Measurements from ENCODE around the gene MTREX. TPM values are rescaled to one million over a fixed set of nuclear protein-coding genes. Genes with fewer than 3 reads are reported as not detected.

The MTREX gene
- polyA plus RNA-seq, 3 donors = 10.2 to 14.4 (median 12.2) TPM

DNA sequence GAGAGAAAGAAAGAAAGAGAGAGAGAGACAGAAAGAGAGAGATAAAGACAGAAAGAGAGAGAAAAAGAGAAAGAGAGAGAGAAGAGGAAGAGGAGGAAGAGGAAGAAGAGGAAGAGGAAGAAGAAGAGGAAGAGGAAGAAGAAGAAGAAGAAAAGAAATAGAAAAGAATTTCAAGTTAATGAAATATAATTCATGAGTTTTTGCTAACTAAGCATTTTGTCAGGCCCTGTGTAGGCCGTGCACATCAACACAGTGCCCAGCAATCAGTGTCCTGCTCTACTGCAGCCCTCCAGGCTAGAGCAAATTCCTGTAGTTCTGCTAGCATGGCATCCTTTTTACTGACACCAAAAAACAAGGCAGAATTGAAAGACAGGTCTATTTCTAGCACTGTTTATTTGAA is 164.9 kb downstream of the MTREX start:
- H3K4me2 ChIP-seq (replicated peaks; ENCODE audit: extremely low read depth, low read length, poor library complexity, severe bottlenecking) = no peak overlapping the region
- H2AFZ ChIP-seq (ENCODE audit: insufficient read depth, low read depth, low read length, poor library complexity, severe bottlenecking) = no peak overlapping the region
- TF ChIP-seq, protein P1, sequence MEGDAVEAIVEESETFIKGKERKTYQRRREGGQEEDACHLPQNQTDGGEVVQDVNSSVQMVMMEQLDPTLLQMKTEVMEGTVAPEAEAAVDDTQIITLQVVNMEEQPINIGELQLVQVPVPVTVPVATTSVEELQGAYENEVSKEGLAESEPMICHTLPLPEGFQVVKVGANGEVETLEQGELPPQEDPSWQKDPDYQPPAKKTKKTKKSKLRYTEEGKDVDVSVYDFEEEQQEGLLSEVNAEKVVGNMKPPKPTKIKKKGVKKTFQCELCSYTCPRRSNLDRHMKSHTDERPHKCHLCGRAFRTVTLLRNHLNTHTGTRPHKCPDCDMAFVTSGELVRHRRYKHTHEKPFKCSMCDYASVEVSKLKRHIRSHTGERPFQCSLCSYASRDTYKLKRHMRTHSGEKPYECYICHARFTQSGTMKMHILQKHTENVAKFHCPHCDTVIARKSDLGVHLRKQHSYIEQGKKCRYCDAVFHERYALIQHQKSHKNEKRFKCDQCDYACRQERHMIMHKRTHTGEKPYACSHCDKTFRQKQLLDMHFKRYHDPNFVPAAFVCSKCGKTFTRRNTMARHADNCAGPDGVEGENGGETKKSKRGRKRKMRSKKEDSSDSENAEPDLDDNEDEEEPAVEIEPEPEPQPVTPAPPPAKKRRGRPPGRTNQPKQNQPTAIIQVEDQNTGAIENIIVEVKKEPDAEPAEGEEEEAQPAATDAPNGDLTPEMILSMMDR (IDR thresholded peaks at IDR 0.05) = no peak
- Mint-ChIP-seq H3K9me3 (no peaks in the 10 kb centered on the region), H3K27ac (no peak overlapping the region), H3K4me1 (no peaks in the 10 kb centered on the region), H3K27me3 (ENCODE audit: low read depth in 3 of 3) (peaks cover 0 to 5% (median 4%) of the 10 kb centered on the region in 3 donors), H3K36me3 (no peaks in the 10 kb centered on the region), H3K4me3 (no peak overlapping the region)
- no peak overlapping the region for H3K9ac ChIP-seq (ENCODE audit: insufficient read depth, low read length, poor library complexity, severe bottlenecking)
- no peak for DNase-seq
- no peaks in the 10 kb centered on the region for H3K36me3 ChIP-seq (replicated peaks in 1 of 2; ENCODE audit: control insufficient read depth in 1 of 2, insufficient read depth in 2 of 2, low read length in 2 of 2)
- H4K20me1 ChIP-seq (ENCODE audit: insufficient read depth, low read length) = no peaks in the 10 kb centered on the region
- no peaks in the 10 kb centered on the region for H3K4me1 ChIP-seq (ENCODE audit: control insufficient read depth in 1 of 2, insufficient read depth in 2 of 2, low read length in 2 of 2)
- no peaks in the 10 kb centered on the region for H3K79me2 ChIP-seq (ENCODE audit: insufficient read depth, low read length)
- no peaks in the 10 kb centered on the region for H3K27me3 ChIP-seq (ENCODE audit: control insufficient read depth in 2 of 2, insufficient read depth in 2 of 2, low read length in 2 of 2)
- H3K27ac ChIP-seq (ENCODE audit: low read depth in 1 of 2, low read length in 2 of 2) = no peak overlapping the region
- H3K4me3 ChIP-seq (replicated peaks in 1 of 3; ENCODE audit: low read depth in 2 of 3, low read length in 3 of 3) = no peak overlapping the region
- 100% methylated on average over 1 of the region's 1 CpG for WGBS (ENCODE audit: insufficient coverage)
- H3K9me3 ChIP-seq (replicated peaks in 1 of 2; ENCODE audit: control insufficient read depth in 1 of 2, insufficient read depth in 1 of 2, low read length in 2 of 2) = no peaks in the 10 kb centered on the region
- intact Hi-C loops (cut with micrococcal nuclease) = no loop called here

Other genes starting within 250 kb of the MTREX start
- gene GZMA, start 205.3 kb upstream of the MTREX start, polyA plus RNA-seq = 1 to 10 TPM in 2 of 3 donors, not detected in 1; 2.3 to 2.6 TPM
- not detected for gene GPX8, start 147.8 kb upstream of the MTREX start, polyA plus RNA-seq
- gene CDC20B, start 134.8 kb upstream of the MTREX start, polyA plus RNA-seq = not detected
- gene MCIDAS, start 80.7 kb upstream of the MTREX start, polyA plus RNA-seq = not detected
- under 1 TPM in 1 of 3 donors, not detected in 2; 0.05 TPM for gene CCNO, start 74.4 kb upstream of the MTREX start, polyA plus RNA-seq
- gene DHX29, start 295 bp upstream of the MTREX start, polyA plus RNA-seq = 10 to 100 TPM in 1 of 3 donors, 1 to 10 TPM in 2; 5.2 to 15.9 (median 9.7) TPM
- 1 to 10 TPM in 1 of 3 donors, under 1 TPM in 2; 0.87 to 1.5 (median 0.98) TPM for gene PLPP1, start 227.0 kb downstream of the MTREX start, polyA plus RNA-seq